Measurements from ENCODE around the gene HTT. TPM values are rescaled to one million over a fixed set of nuclear protein-coding genes. Genes with fewer than 3 reads are reported as not detected.

Gene HTT
- total and polyA plus RNA-seq, 9 of the 15 experiments (the other 6 are each of a cell fraction or from before 2014, with no cell fraction given), result 0.66 to 31.6 (median 14.7) TPM

DNA sequence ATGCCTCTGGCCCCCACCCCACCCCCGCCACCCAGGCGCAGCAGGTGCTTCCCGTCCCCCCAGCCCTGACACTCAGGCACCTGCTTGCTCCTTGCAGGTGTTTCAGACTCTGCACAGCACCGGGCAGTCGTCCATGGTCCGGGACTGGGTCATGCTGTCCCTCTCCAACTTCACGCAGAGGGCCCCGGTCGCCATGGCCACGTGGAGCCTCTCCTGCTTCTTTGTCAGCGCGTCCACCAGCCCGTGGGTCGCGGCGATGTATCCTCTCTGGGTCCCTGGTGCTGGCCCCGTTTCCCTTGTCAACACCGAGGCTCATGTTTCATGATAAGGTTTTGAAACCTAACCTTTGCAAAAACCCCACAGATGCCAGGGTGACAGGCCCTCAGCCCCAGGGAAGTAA, 164.2 kb downstream of the HTT start:
- H3K27me3 ChIP-seq (ENCODE audit: control insufficient read depth in 2 of 2, insufficient read depth in 2 of 2, low read length in 2 of 2), result no peaks in the 10 kb centered on the region
- H3K4me3 ChIP-seq, result no peak overlapping the region
- FAIRE-seq (no peak), ATAC-seq (no peak), DNase-seq (ENCODE audit: extremely low read depth in 1 of 4, low spot score in 3 of 4) (no peak)
- peaks cover 18% of the 10 kb centered on the region; the same call in 2 of the 3 replicates for H3K36me3 ChIP-seq (ENCODE audit: control insufficient read depth, insufficient read depth, low read length)
- no peak overlapping the region for H3K4me2 ChIP-seq (ENCODE audit: insufficient read depth, low read length)
- no peaks in the 10 kb centered on the region for H3K9me3 ChIP-seq (replicated peaks; ENCODE audit: control insufficient read depth, insufficient read depth, low read depth, low read length)
- H3K4me1 ChIP-seq (replicated peaks in 1 of 2; ENCODE audit: control insufficient read depth in 2 of 2, insufficient read depth in 2 of 2, low read length in 2 of 2), result peaks cover 22 to 41% of the 10 kb centered on the region in 2 experiments; a peak in 4 of 5 replicates
- no peaks in the 10 kb centered on the region; the same call in 1 of the 2 replicates for H4K20me1 ChIP-seq (replicated peaks; ENCODE audit: control insufficient read depth, insufficient read depth, low read length)
- ChIA-PET POLR2A (no interaction called here), CTCF (ENCODE audit: low intra/inter-chr PET ratio) (no interaction called here)
- H2AFZ ChIP-seq (ENCODE audit: low read depth, low read length), result no peak overlapping the region
- no peak for TF ChIP-seq POLR3G (IDR thresholded peaks at IDR 0.05; ENCODE audit: extremely low read depth, insufficient read length, insufficient replicate concordance)
- TF ChIP-seq U2AF2 (optimal IDR thresholded peaks at IDR 0.05; ENCODE audit: low read depth, low read length), result no peak
- TF ChIP-seq ZNF384 (IDR thresholded peaks at IDR 0.05; ENCODE audit: low read depth, low read length), result no peak
- no peak for TF ChIP-seq SREBF2 (CRISPR knock-in tag; IDR thresholded peaks at IDR 0.05)
- no peak for TF ChIP-seq HNRNPH1 (optimal IDR thresholded peaks at IDR 0.05; ENCODE audit: low read depth, low read length)
- WGBS (ENCODE audit: insufficient coverage, low coverage, missing lambda C conversion rate), result 82% methylated on average over 17 of the region's 18 CpGs
- H3K27ac ChIP-seq (ENCODE audit: extremely low read depth, low read depth, low read length), result no peak overlapping the region
- no peak overlapping the region for H3K9ac ChIP-seq (ENCODE audit: insufficient read depth in 1 of 2, low read depth in 2 of 2, low read length in 2 of 2)
- BruUV-seq (replicated peaks), result no TSS peak
- intact Hi-C loops (cut with micrococcal nuclease) (no loop called here), in situ Hi-C loops (cut with MboI) (no loop called here)
- H3K79me2 ChIP-seq (ENCODE audit: control insufficient read depth, insufficient read depth, low read length), result no peaks in the 10 kb centered on the region
- peaks cover 2% of the 10 kb centered on the region for H3K9me1 ChIP-seq (ENCODE audit: control insufficient read depth, insufficient read depth, low read length)

DNA sequence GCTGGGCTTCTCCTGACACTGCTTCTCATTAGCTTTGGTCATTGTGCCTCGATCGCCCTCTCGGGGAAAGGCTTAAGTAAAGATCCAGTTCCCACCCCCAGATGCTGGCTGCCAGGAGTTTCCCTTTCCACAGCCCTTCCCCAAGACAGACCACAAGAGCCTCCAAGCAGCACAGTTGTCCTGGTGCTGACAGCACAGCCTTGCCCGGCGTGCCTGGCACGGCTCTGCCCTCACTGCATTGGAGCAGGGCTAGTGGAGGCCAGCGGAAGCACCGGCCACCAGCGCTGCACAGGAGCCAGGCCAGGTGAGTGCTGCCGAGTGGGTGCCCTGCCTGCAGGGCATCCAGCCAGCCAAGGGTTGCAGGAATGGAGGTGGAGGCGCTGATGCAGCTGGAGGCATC, 164.8 kb downstream of the HTT start:
- H3K27ac ChIP-seq (ENCODE audit: extremely low read depth, low read depth, low read length), result no peak overlapping the region
- CTCF ChIA-PET (ENCODE audit: low intra/inter-chr PET ratio), result no interaction called here
- intact Hi-C loops (cut with micrococcal nuclease), result no loop called here
- peaks cover 2% of the 10 kb centered on the region for H3K9me1 ChIP-seq (ENCODE audit: control insufficient read depth, insufficient read depth, low read length)
- no peak overlapping the region for H2AFZ ChIP-seq (ENCODE audit: low read depth, low read length)
- ATAC-seq (no peak), FAIRE-seq (no peak), DNase-seq (ENCODE audit: extremely low read depth in 1 of 4, low spot score in 3 of 4) (no peak)
- H3K79me2 ChIP-seq (ENCODE audit: control insufficient read depth, insufficient read depth, low read length), result no peaks in the 10 kb centered on the region
- peaks cover 22 to 41% of the 10 kb centered on the region in 2 experiments; a peak in 4 of 5 replicates for H3K4me1 ChIP-seq (replicated peaks in 1 of 2; ENCODE audit: control insufficient read depth in 2 of 2, insufficient read depth in 2 of 2, low read length in 2 of 2)
- TF ChIP-seq, protein P1, sequence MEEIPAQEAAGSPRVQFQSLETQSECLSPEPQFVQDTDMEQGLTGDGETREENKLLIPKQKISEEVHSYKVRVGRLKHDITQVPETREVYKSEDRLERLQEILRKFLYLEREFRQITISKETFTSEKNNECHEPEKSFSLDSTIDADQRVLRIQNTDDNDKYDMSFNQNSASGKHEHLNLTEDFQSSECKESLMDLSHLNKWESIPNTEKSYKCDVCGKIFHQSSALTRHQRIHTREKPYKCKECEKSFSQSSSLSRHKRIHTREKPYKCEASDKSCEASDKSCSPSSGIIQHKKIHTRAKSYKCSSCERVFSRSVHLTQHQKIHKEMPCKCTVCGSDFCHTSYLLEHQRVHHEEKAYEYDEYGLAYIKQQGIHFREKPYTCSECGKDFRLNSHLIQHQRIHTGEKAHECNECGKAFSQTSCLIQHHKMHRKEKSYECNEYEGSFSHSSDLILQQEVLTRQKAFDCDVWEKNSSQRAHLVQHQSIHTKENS (CRISPR knock-in tag; IDR thresholded peaks at IDR 0.05), result no peak
- TF ChIP-seq MYBL2 (IDR thresholded peaks at IDR 0.05; ENCODE audit: low read depth) (no peak), MYBL2 (CRISPR knock-in tag; IDR thresholded peaks at IDR 0.05; ENCODE audit: borderline replicate concordance) (no peak), RBFOX2 (IDR thresholded peaks at IDR 0.05; ENCODE audit: low read depth, low read length) (peak; percentile 25; the same call in 1 of the 2 replicates)
- TF ChIP-seq, protein P2, sequence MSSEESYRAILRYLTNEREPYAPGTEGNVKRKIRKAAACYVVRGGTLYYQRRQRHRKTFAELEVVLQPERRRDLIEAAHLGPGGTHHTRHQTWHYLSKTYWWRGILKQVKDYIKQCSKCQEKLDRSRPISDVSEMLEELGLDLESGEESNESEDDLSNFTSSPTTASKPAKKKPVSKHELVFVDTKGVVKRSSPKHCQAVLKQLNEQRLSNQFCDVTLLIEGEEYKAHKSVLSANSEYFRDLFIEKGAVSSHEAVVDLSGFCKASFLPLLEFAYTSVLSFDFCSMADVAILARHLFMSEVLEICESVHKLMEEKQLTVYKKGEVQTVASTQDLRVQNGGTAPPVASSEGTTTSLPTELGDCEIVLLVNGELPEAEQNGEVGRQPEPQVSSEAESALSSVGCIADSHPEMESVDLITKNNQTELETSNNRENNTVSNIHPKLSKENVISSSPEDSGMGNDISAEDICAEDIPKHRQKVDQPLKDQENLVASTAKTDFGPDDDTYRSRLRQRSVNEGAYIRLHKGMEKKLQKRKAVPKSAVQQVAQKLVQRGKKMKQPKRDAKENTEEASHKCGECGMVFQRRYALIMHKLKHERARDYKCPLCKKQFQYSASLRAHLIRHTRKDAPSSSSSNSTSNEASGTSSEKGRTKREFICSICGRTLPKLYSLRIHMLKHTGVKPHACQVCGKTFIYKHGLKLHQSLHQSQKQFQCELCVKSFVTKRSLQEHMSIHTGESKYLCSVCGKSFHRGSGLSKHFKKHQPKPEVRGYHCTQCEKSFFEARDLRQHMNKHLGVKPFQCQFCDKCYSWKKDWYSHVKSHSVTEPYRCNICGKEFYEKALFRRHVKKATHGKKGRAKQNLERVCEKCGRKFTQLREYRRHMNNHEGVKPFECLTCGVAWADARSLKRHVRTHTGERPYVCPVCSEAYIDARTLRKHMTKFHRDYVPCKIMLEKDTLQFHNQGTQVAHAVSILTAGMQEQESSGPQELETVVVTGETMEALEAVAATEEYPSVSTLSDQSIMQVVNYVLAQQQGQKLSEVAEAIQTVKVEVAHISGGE (CRISPR knock-in tag; IDR thresholded peaks at IDR 0.05), result no peak
- in situ Hi-C loops (cut with MboI), result no loop called here
- no peaks in the 10 kb centered on the region for H3K27me3 ChIP-seq (ENCODE audit: control insufficient read depth in 2 of 2, insufficient read depth in 2 of 2, low read length in 2 of 2)
- no peaks in the 10 kb centered on the region for H3K9me3 ChIP-seq (replicated peaks; ENCODE audit: control insufficient read depth, insufficient read depth, low read depth, low read length)
- peaks cover 3% of the 10 kb centered on the region; the same call in 1 of the 2 replicates for H4K20me1 ChIP-seq (replicated peaks; ENCODE audit: control insufficient read depth, insufficient read depth, low read length)
- WGBS (ENCODE audit: insufficient coverage, low coverage, missing lambda C conversion rate), result 90% methylated on average over 5 of the region's 11 CpGs
- POLR2A ChIA-PET, result no interaction called here
- H3K4me2 ChIP-seq (ENCODE audit: insufficient read depth, low read length), result no peak overlapping the region
- BruUV-seq (replicated peaks), result no TSS peak
- peak overlapping the region in 1 of 2 experiments; percentile 45; a peak in 1 of 4 replicates for H3K9ac ChIP-seq (ENCODE audit: insufficient read depth in 1 of 2, low read depth in 2 of 2, low read length in 2 of 2)
- no peak overlapping the region for H3K4me3 ChIP-seq
- peaks cover 18% of the 10 kb centered on the region; the same call in 2 of the 3 replicates for H3K36me3 ChIP-seq (ENCODE audit: control insufficient read depth, insufficient read depth, low read length)
